Hepatocyte (in vitro differentiated cells): ENCODE measurements around the gene ILF3.

Experiments used
- CTCF ChIP-seq: fragments of 200-600 bp; sonication (generic); IDR thresholded peaks from 2 replicates; pipeline ENCODE4 v1.5.1; 2016; ENCODE audit warnings: antibody characterized with exemption, mild to moderate bottlenecking; ENCODE audit not compliant: poor library complexity
- EZH2 ChIP-seq: fragments of 200-600 bp; sonication (generic); IDR thresholded peaks from 2 replicates; pipeline ENCODE4 v1.6.1; 2016; ENCODE audit warnings: antibody characterized with exemption, mild to moderate bottlenecking, borderline replicate concordance

GRCh38 chr19:10683582-10683981, 29.4 kb downstream of the ILF3 start:
- no peak for TF ChIP-seq EZH2
- TF ChIP-seq CTCF: no peak
